ENCODE results near the gene PRDX2.

DNA sequence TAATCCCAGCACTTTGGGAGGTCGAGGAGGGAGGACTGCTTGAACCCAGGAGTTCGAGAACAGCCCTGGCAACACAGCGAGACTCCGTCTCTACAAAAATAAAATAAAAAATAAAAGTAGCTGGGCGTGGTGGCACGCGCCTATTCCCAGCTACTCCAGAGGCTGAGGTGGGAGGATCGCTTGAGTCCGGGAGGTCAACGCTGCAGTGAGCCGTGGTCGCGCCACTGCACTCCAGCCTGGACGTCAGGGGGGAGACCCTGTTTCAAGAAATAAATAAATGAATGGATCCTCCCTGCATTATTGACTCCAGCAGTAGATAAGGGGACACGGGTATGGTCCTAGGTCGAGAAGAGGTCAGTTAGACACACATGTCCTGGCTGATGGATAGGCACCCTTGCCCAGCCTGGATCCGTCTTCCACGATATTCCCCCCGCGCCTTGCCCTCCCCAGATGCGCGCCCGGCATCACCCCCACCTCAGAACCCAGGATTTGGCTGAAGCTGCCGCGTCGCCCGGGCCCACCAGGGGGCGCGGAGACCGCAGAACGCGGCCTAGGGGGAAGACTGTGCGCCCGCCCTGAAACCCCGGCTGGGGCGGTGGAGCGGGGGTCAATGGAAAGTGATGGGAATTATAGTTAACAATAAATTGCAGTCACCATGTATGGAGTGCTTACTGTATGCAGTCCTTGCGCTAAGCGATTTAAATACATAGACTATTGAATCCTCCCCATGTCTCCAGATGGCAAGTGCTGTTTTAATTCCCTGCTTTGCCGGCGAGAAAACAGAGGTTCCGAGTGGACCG lies 24.2 kb downstream of the PRDX2 start:
- TF ChIP-seq EZH2 (IDR thresholded peaks at IDR 0.05; ENCODE audit: low read length, unreplicated experiment), result no peak
- TF ChIP-seq, protein P1, sequence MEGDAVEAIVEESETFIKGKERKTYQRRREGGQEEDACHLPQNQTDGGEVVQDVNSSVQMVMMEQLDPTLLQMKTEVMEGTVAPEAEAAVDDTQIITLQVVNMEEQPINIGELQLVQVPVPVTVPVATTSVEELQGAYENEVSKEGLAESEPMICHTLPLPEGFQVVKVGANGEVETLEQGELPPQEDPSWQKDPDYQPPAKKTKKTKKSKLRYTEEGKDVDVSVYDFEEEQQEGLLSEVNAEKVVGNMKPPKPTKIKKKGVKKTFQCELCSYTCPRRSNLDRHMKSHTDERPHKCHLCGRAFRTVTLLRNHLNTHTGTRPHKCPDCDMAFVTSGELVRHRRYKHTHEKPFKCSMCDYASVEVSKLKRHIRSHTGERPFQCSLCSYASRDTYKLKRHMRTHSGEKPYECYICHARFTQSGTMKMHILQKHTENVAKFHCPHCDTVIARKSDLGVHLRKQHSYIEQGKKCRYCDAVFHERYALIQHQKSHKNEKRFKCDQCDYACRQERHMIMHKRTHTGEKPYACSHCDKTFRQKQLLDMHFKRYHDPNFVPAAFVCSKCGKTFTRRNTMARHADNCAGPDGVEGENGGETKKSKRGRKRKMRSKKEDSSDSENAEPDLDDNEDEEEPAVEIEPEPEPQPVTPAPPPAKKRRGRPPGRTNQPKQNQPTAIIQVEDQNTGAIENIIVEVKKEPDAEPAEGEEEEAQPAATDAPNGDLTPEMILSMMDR (conservative IDR thresholded peaks at IDR 0.05; ENCODE audit: low read depth, low read length), result peak; percentile 99

Measured in PC-3 (cell line).